ENCODE data around the gene PCDHB3. TPM values are rescaled to one million over a fixed set of nuclear protein-coding genes. Genes with fewer than 3 reads are reported as not detected.
"Not testable (repeated sequence)": the region's sequence is repeated elsewhere in the genome, so short reads cannot be mapped to it uniquely, and the experiment has no call there.

The PCDHB3 gene
- total and polyA plus RNA-seq, 2 donors (not counting 3 experiments of a cell fraction or from before 2014, with no cell fraction given), result 0.22 TPM; not detected in 1

GRCh38 chr5:141135718-141136266 lies 35.5 kb downstream of the PCDHB3 start:
- Histone ChIP-seq H3K79me2 (ENCODE audit: control insufficient read depth, insufficient read depth, low read length) (no peaks in the 10 kb centered on the region), H3K9me1 (replicated peaks; ENCODE audit: control insufficient read depth, extremely low read depth, insufficient read depth, low read length) (no peaks in the 10 kb centered on the region), H3K9me3 (replicated peaks; ENCODE audit: control insufficient read depth, insufficient read depth, low read length) (no peaks in the 10 kb centered on the region), H3K4me3 (replicated peaks in 1 of 3; ENCODE audit: insufficient read depth in 1 of 3, low read depth in 1 of 3, low read length in 3 of 3) (no peak overlapping the region), H3K4me2 (ENCODE audit: insufficient read depth, low read length) (no peak overlapping the region), H4K20me1 (replicated peaks; ENCODE audit: control insufficient read depth, extremely low read depth, insufficient read depth, low read length) (no peaks in the 10 kb centered on the region), H3K27ac (ENCODE audit: insufficient read depth, low read depth, low read length) (no peak overlapping the region), H3K27me3 (ENCODE audit: control insufficient read depth in 2 of 2, insufficient read depth in 2 of 2, low read length in 2 of 2) (no peaks in the 10 kb centered on the region), H2AFZ (ENCODE audit: low read depth, low read length) (no peak overlapping the region), H3K9ac (replicated peaks; ENCODE audit: extremely low read depth, insufficient read depth, low read length) (no peak overlapping the region), H3K36me3 (ENCODE audit: control insufficient read depth in 2 of 2, extremely low read depth in 1 of 2, insufficient read depth in 2 of 2, low read length in 2 of 2) (no peaks in the 10 kb centered on the region), H3K4me1 (ENCODE audit: control insufficient read depth, extremely low read depth, insufficient read depth, low read length) (no peaks in the 10 kb centered on the region)
- no peak for FAIRE-seq
- TF ChIP-seq FOS (IDR thresholded peaks at IDR 0.05; ENCODE audit: borderline replicate concordance, insufficient read depth, low read length) (no peak), MAX (IDR thresholded peaks at IDR 0.05; ENCODE audit: insufficient read depth, insufficient read length) (no peak), JUN (IDR thresholded peaks at IDR 0.05; ENCODE audit: borderline replicate concordance, insufficient read depth, insufficient read length, low read depth) (no peak), POLR2A (IDR thresholded peaks at IDR 0.05; ENCODE audit: low read depth, low read length) (no peak), CTCF (IDR thresholded peaks at IDR 0.05; ENCODE audit: extremely low read depth in 1 of 2, insufficient read depth in 1 of 2, low read depth in 1 of 2, low read length in 2 of 2) (no peak), MYC (IDR thresholded peaks at IDR 0.05; ENCODE audit: low read depth, low read length) (no peak), EZH2 (IDR thresholded peaks at IDR 0.05; ENCODE audit: borderline replicate concordance, low read depth, low read length, severe bottlenecking) (no peak), GATA2 (IDR thresholded peaks at IDR 0.05; ENCODE audit: insufficient read depth, insufficient read length, low read depth, low read length) (no peak), POLR2AphosphoS5 (IDR thresholded peaks at IDR 0.05; ENCODE audit: insufficient read depth, low read depth, low read length) (no peak)
- no peak for DNase-seq (ENCODE audit: low read depth, low spot score)
- dilution Hi-C loops (cut with MboI; ENCODE audit: extremely low pct_ligation_motif_present, low sequenced_read_pairs), result no loop called here
- intact Hi-C loops (cut with micrococcal nuclease), result no loop called here
- POLR2A ChIA-PET, result no interaction called here
- BruUV-seq (replicated peaks), result no TSS peak
- CTCF ChIA-PET, result interaction anchor here (1.0 kb wide), 1 partner anchor 10 kb away, joined by 3 read pairs; no protein-coding TSS in a partner anchor

GRCh38 chr5:141137346-141137745 lies 37.1 kb downstream of the PCDHB3 start:
- H3K27me3 ChIP-seq (ENCODE audit: control insufficient read depth in 2 of 2, insufficient read depth in 2 of 2, low read length in 2 of 2); H3K4me2 ChIP-seq (ENCODE audit: insufficient read depth, low read length); H4K20me1 ChIP-seq (replicated peaks; ENCODE audit: control insufficient read depth, extremely low read depth, insufficient read depth, low read length); H3K9me1 ChIP-seq (replicated peaks; ENCODE audit: control insufficient read depth, extremely low read depth, insufficient read depth, low read length); H2AFZ ChIP-seq (ENCODE audit: low read depth, low read length); DNase-seq (ENCODE audit: low read depth, low spot score); dilution Hi-C loops (cut with MboI; ENCODE audit: extremely low pct_ligation_motif_present, low sequenced_read_pairs); FAIRE-seq; BruUV-seq (replicated peaks); H3K79me2 ChIP-seq (ENCODE audit: control insufficient read depth, insufficient read depth, low read length); POLR2A ChIA-PET; H3K9me3 ChIP-seq (replicated peaks; ENCODE audit: control insufficient read depth, insufficient read depth, low read length); H3K4me1 ChIP-seq (ENCODE audit: control insufficient read depth, extremely low read depth, insufficient read depth, low read length); CTCF ChIA-PET; H3K36me3 ChIP-seq (ENCODE audit: control insufficient read depth in 2 of 2, extremely low read depth in 1 of 2, insufficient read depth in 2 of 2, low read length in 2 of 2); intact Hi-C loops (cut with micrococcal nuclease); H3K9ac ChIP-seq (replicated peaks; ENCODE audit: extremely low read depth, insufficient read depth, low read length); H3K4me3 ChIP-seq (replicated peaks in 1 of 3; ENCODE audit: insufficient read depth in 1 of 3, low read depth in 1 of 3, low read length in 3 of 3); H3K27ac ChIP-seq (ENCODE audit: insufficient read depth, low read depth, low read length): not testable (repeated sequence)

All from endothelial cell of umbilical vein (primary cell).